SKM-1 treated with dmso at 0.1 percent for 144 hours (cell line): ENCODE measurements around the gene KCNJ5.

ENCODE experiments used
- DNase-seq: peaks from one replicate; lab custom pipeline; 2025; ENCODE audit not compliant: unreplicated experiment; lab: John Stamatoyannopoulos, UW

Gene KCNJ5

GRCh38 chr11:128927683-128928336 is 36.7 kb downstream of the KCNJ5 start:
- DNase-seq, result no peak

GRCh38 chr11:128928400-128928799 is 37.2 kb downstream of the KCNJ5 start:
- no peak for DNase-seq

DNA sequence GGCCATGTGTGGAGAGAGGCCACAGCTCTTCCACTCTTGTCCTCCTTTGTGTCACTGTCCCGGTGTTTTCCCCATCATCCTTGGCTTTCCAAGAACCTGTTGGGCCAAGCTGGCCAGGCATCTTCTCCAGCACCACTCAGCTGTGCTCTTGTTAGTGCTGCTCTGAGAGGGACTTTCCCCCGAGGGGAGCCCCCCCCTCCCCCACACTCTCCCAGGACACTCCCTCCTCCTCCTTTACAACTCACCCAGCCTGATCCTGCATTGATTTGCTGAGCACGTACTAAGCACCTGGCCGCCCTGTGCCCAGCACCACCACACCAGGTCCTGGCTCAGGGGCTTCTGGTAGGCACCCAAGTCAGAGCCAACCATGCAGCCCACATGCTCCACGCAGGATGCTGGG is 38.3 kb downstream of the KCNJ5 start:
- DNase-seq, result no peak

DNA sequence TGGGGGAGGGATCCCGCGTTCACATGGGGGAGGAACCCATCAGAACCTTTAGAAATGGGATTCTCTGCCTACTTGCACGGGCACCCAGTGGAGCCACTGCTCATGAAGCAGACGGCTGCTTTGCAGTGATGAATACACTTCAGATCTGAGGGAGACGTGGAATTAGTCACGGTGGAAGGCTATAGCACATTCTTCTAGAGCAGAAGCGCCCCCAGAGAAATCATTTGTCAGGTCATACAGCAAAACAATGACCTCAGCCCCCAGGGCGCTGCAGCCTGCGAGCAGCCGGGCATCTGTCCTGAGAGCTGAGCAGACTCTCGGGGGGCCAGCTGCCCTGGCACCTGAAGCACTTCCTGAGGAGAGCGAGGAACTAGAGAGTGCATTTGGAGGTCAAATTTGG is 38.8 kb downstream of the KCNJ5 start:
- no peak for DNase-seq

DNA sequence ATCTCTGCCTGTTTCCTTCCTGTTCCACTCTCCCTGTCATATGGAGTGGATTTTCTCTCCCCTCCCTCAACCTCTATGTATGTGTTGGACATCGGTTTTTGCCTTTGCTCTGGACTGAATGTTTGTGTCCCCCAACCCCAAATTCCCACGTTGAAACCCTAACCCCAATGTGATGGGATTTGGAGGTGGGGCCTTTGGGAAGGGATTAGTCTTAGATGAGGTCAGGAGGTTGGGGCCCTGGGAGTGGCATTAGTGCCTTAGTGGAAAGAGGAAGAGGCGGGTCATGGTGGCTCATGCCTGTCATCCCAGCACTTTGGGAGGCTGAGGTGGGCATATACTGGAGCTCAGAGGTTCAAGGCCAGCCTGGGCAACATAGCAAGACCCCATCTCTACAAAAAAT is 39.9 kb downstream of the KCNJ5 start:
- DNase-seq, result no peak

GRCh38 chr11:128931668-128932067 is 40.5 kb downstream of the KCNJ5 start:
- no peak for DNase-seq

DNA sequence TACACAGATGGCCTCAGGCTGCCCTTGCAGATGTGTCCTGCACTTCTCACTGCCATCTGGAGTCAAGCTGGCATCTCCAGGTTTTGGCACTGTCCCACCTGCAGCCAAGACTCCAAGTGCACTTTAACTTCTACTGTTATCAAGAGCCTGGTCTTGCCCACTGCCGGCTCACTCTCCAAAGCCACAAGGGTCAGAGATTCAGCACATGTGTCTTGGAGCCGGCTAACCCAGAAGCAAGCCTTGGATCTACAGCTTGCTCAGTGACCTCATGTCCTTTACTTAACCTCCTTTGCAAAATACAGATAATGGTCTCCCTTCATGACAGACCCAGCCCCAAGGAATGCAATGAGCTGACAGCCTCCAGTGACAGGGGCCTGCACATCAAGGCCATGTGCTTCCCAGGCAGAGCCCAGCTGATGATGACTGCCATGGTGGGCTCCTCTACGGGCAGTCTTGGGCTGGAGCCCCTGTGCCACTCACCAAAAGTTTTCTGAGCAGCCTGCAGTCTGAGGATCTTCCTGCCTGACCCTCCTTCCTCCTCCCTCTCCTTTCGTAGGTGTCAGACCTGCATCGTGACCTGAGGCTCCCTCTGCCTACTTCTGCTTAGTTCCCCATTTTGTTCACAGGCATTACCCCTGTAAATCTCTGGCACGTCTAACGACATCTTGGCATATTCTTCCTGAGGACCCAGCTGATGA is 42.5 kb downstream of the KCNJ5 start:
- no peak for DNase-seq

- DNase-seq, result no peak
These were observed 43.2 kb downstream of the KCNJ5 start for GRCh38 chr11:128934351-128934750.

GRCh38 chr11:128934926-128935325 is 43.8 kb downstream of the KCNJ5 start:
- no peak for DNase-seq

DNA sequence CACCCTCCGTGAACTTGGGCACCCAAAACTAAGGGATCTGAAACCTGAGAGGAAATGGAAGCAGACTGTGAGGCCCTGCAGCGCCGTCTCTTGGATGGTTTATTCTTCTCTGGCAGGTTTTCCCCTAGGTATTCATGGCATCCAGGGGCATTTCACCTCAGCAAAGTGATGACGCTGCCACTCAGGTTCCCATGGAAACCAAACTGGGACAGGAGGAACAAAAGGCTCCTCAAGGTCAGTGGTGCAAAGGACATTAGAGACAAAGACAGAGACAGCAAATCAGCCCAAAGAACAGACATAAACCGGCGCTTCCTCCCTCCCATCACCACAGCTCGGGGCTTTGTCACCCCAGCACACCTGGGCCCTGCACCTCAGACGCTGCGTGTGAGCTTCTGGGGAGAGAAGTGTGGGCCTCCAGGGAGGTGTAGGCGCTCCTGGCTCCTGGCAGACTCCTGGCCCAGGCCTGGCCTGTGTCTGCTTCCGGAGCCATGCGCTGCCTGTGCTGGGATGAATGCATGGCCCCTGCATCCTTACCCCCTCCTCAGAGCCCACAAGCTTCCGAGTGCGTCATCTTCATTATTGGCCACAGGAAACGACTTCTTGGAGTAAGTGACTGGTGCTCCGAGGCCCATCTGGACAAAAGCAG is 45.6 kb downstream of the KCNJ5 start:
- no peak for DNase-seq

- DNase-seq, result no peak
These were observed 46.3 kb downstream of the KCNJ5 start for GRCh38 chr11:128937480-128937879.

DNA sequence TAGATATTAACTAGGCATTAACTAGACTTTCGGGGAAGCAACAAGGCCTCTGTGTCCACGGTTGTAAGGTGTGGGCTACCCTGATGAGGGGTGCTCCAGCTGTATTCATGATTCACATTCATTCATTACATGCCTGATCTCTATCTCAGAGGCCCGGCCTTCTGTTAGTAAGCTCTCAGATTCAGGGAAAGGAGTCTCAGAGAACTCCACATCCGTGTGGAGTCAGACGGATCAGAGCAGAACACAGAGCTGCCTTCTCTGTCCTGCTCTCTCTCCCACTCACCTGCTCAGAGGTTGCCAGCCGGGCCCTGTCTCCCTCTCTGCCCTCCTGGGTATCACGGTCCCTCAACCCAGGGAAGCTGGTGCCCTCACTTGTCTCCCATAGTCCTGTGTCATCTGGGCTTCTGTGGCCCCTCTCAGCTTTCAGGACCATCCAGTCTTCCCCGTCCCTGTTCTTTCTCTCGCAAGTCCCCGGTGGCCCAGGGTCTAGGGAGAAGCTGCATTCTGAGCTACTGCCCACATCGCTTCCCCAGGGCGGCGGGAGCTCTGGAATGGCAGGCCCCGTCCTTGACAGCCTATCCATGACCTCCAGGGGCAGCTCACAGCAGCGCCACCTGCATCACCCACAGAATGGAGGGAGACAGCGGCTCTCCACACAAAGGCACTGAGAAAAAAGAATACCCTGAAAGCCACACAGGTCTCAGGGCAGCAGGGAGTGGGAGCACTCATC is 47.2 kb downstream of the KCNJ5 start:
- no peak for DNase-seq

- DNase-seq, result no peak
These were observed 48.4 kb downstream of the KCNJ5 start for GRCh38 chr11:128939591-128939990.

GRCh38 chr11:128940156-128940555 is 49.0 kb downstream of the KCNJ5 start:
- no peak for DNase-seq

- no peak for DNase-seq
These were observed 49.4 kb downstream of the KCNJ5 start for GRCh38 chr11:128940603-128941002.

- DNase-seq, result no peak
These were observed 50.0 kb downstream of the KCNJ5 start for GRCh38 chr11:128941110-128941509.

- DNase-seq, result no peak
These were observed 50.6 kb downstream of the KCNJ5 start for GRCh38 chr11:128941573-128942271.

GRCh38 chr11:128942272-128942612 is 51.1 kb downstream of the KCNJ5 start:
- DNase-seq, result no peak

GRCh38 chr11:128942817-128943427 is 51.8 kb downstream of the KCNJ5 start, which contains the start of gene TP53AIP1:
Gene TP53AIP1, minus strand, starts transcription at chr11:128942871. Its CDS starts 5,053 bp downstream, at chr11:128937818.
- DNase-seq, result no peak

- no peak for DNase-seq
These were observed 52.3 kb downstream of the KCNJ5 start for GRCh38 chr11:128943428-128943976.
